Spleen (tissue), 7 donors: ENCODE measurements around the gene FAM222B.
A peak's percentile ranks its signal among the peaks of the same experiment; 100 is the strongest.

ENCODE experiments used
- POLR2AphosphoS5 ChIP-seq, 3 donors: sonication (generic); formaldehyde crosslinking; IDR thresholded peaks; one replicate each; pipeline ENCODE4 v1.5.1; 2017; ENCODE audit warnings: antibody characterized with exemption in 3 of 3
- TF ChIP-seq, protein P1 (sequence below), 11 experiments: fragments of 200-600 bp in 7 of 11; fragments of 450-650 bp in 4 of 11; sonication (generic) in 4 of 11; IDR thresholded peaks in 8 of 11; conservative IDR thresholded peaks in 3 of 11; 1 replicate in 7 of 11; 2 replicates in 4 of 11; pipeline versions ENCODE4 v1.4.0 to v1.8.0; 2016 to 2021; ENCODE audit warnings: antibody characterized with exemption in 11 of 11, inconsistent platforms in 4 of 11, mild to moderate bottlenecking in 1 of 11
- donor health status: DM: no; HTN: no; CAD: no; lungs with moderate emphysema.
- donor health status: DM: no; HTN: no; CAD: no.
- donor health status: DM: no; HTN: no; CAD: no.

DNA sequence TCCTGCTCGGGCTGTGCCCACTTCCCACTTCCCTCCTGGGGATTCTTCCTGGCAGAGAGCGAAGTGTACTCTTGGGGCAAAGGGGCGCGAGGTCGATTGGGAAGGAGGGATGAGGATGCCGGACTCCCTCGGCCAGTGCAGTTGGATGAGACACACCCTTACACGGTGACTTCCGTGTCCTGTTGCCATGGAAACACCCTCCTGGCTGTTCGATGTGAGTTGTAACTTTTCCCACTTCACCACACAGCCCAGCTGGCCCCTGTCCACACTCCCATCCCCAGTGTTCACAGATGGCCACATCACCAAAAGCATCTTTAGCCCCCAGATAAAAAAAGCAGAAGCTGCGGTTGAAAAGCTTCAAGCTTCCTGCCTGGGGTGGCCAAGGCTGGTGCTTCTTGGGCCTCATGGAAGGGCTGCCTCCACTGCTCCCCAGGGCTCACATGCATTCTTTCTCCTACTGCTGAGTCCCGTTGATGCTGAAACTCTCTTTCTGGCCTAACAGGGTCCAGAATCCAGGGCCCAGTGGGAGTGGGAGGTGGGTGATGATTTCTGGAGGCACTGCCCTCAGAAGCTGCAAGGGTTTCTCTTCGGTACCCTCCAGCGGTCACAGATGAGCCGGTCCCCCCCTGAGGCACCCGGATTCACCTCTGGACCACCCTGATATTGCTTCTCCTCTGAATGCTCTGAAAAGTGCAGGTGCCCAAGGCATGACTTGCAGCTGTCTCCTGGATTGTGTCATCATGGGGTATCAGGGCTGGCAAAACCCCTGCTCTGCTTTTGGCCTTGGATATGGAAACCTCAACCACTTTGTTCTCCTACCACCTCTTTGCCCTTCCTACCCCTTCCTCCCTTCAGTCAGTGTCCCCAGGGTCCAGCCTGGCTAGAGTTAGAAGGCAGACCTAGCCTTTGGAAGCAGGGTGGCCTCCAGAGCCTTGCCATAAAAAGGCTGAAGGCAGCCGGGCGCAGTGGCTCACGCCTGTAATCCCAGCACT, 100.9 kb downstream of the FAM222B start:
- TF ChIP-seq, protein P1, sequence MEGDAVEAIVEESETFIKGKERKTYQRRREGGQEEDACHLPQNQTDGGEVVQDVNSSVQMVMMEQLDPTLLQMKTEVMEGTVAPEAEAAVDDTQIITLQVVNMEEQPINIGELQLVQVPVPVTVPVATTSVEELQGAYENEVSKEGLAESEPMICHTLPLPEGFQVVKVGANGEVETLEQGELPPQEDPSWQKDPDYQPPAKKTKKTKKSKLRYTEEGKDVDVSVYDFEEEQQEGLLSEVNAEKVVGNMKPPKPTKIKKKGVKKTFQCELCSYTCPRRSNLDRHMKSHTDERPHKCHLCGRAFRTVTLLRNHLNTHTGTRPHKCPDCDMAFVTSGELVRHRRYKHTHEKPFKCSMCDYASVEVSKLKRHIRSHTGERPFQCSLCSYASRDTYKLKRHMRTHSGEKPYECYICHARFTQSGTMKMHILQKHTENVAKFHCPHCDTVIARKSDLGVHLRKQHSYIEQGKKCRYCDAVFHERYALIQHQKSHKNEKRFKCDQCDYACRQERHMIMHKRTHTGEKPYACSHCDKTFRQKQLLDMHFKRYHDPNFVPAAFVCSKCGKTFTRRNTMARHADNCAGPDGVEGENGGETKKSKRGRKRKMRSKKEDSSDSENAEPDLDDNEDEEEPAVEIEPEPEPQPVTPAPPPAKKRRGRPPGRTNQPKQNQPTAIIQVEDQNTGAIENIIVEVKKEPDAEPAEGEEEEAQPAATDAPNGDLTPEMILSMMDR (IDR thresholded peaks at IDR 0.05 in 8 of 11, conservative IDR thresholded peaks at IDR 0.05 in 3 of 11) = no peak
- TF ChIP-seq POLR2AphosphoS5 (IDR thresholded peaks at IDR 0.05) = peak in 2 of 3 donors; percentile 60 to 71
